GM23338 (cell line): ENCODE results near the gene MAD1L1. TPM values are rescaled to one million over a fixed set of nuclear protein-coding genes. Genes with fewer than 3 reads are reported as not detected.

Experiments
- ATAC-seq: fragments of 200-7000 bp; cut with Tn5 transposase; 3 replicates; pipeline ENCODE4 v1.9.1; 2020
- DNase-seq: peaks from one replicate; pipeline ENCODE4 v3.0.0-alpha.2; 2015; ENCODE audit warnings: low spot score
- H2AFZ ChIP-seq: fragments of 200-600 bp; sonication (generic); 2 replicates; pipeline ENCODE4 v1.8.0; 2016; ENCODE audit warnings: antibody characterized with exemption, mild to moderate bottlenecking, moderate library complexity
- H3F3A ChIP-seq: fragments of 200-600 bp; sonication (generic); replicated peaks from 2 replicates; pipeline ENCODE4 v1.8.0; 2017; ENCODE audit warnings: antibody characterized with exemption, mixed run types, low read depth
- H3K27ac ChIP-seq: fragments of 200-600 bp; sonication (generic); 2 replicates; pipeline ENCODE4 v1.6.1; 2016; ENCODE audit warnings: low read depth
- H3K27me3 ChIP-seq: fragments of 200-600 bp; sonication (generic); 2 replicates; pipeline ENCODE4 v1.8.0; 2016; ENCODE audit warnings: mild to moderate bottlenecking, mixed run types, moderate library complexity; ENCODE audit not compliant: insufficient read depth
- H3K36me3 ChIP-seq: fragments of 200-600 bp; sonication (generic); 2 replicates; pipeline ENCODE4 v1.8.0; 2016; ENCODE audit warnings: mild to moderate bottlenecking; ENCODE audit not compliant: insufficient read depth
- H3K4me1 ChIP-seq: fragments of 200-600 bp; sonication (generic); 2 replicates; pipeline ENCODE4 v1.8.0; 2016; ENCODE audit warnings: mild to moderate bottlenecking, moderate library complexity; ENCODE audit not compliant: insufficient read depth
- H3K4me2 ChIP-seq: fragments of 200-600 bp; sonication (generic); 2 replicates; pipeline ENCODE4 v1.7.1; 2017; ENCODE audit warnings: mixed run types
- H3K4me3 ChIP-seq: fragments of 200-600 bp; sonication (generic); 2 replicates; pipeline ENCODE4 v1.6.1; 2016; ENCODE audit warnings: mixed run types
- H3K79me2 ChIP-seq: fragments of 200-600 bp; sonication (generic); replicated peaks from 2 replicates; pipeline ENCODE4 v1.8.0; 2017; ENCODE audit warnings: mild to moderate bottlenecking; ENCODE audit not compliant: insufficient read depth
- H3K9me2 ChIP-seq: fragments of 200-600 bp; sonication (generic); 2 replicates; pipeline ENCODE4 v1.8.0; 2017; ENCODE audit not compliant: insufficient read depth
- H4K20me1 ChIP-seq: fragments of 200-600 bp; sonication (generic); replicated peaks from 2 replicates; pipeline ENCODE4 v1.8.0; 2017; ENCODE audit warnings: mild to moderate bottlenecking; ENCODE audit not compliant: insufficient read depth
- H3K27ac Mint-ChIP-seq: 2 replicates; pipeline ENCODE4 v1.8.0; 2020; ENCODE audit warnings: inconsistent platforms, mild to moderate bottlenecking, moderate library complexity, mixed read lengths
- H3K27me3 Mint-ChIP-seq: 3 replicates; pipeline ENCODE4 v1.8.0; 2022; ENCODE audit warnings: low read depth, mild to moderate bottlenecking, moderate library complexity, mixed read lengths, inconsistent platforms; ENCODE audit not compliant: insufficient read depth, poor library complexity
- H3K36me3 Mint-ChIP-seq: 3 replicates; pipeline ENCODE4 v1.8.0; 2021; ENCODE audit warnings: low read depth, mild to moderate bottlenecking, inconsistent platforms, moderate library complexity, mixed read lengths
- H3K4me1 Mint-ChIP-seq: 3 replicates; pipeline ENCODE4 v1.8.0; 2020; ENCODE audit warnings: mild to moderate bottlenecking, inconsistent platforms, mixed read lengths
- H3K4me3 Mint-ChIP-seq: 3 replicates; pipeline ENCODE4 v1.8.0; 2021; ENCODE audit warnings: moderate library complexity, mild to moderate bottlenecking, inconsistent platforms, mixed read lengths
- H3K9me3 Mint-ChIP-seq: 3 replicates; pipeline ENCODE4 v1.8.0; 2020; ENCODE audit warnings: moderate library complexity, mild to moderate bottlenecking, inconsistent platforms, mixed read lengths
- CREB1 ChIP-seq: fragments of 250-450 bp; sonication (Bioruptor Pico); IDR thresholded peaks from 2 replicates; pipeline ENCODE4 v1.5.0; 2020; ENCODE audit warnings: low read depth, mild to moderate bottlenecking, moderate library complexity
- EZH2 ChIP-seq: fragments of 200-600 bp; sonication (generic); IDR thresholded peaks from one replicate; pipeline ENCODE4 v1.8.0; 2017; ENCODE audit warnings: antibody characterized with exemption, mild to moderate bottlenecking, low read depth; ENCODE audit not compliant: unreplicated experiment
- EZH2phosphoT487 ChIP-seq: fragments of 200-600 bp; sonication (generic); IDR thresholded peaks from one replicate; pipeline ENCODE4 v1.8.1; 2018; ENCODE audit warnings: antibody characterized with exemption; ENCODE audit not compliant: unreplicated experiment
- JUNB ChIP-seq: IDR thresholded peaks from one replicate; pipeline ENCODE4 v1.6.1; 2016; ENCODE audit warnings: antibody characterized with exemption; ENCODE audit not compliant: unreplicated experiment
- POLR2AphosphoS5 ChIP-seq: IDR thresholded peaks from 2 replicates; pipeline ENCODE4 v1.6.1; 2016; ENCODE audit warnings: antibody characterized with exemption, low read depth
- ZNF114 ChIP-seq: fragments of 250-450 bp; sonication (Bioruptor Pico); IDR thresholded peaks from 2 replicates; pipeline ENCODE4 v1.5.0; 2020; ENCODE audit warnings: mild to moderate bottlenecking, moderate library complexity
- ZNF331 ChIP-seq: fragments of 250-450 bp; sonication (Bioruptor Pico); IDR thresholded peaks from 2 replicates; pipeline ENCODE4 v1.5.0; 2020; ENCODE audit warnings: low read depth, mild to moderate bottlenecking, moderate library complexity
- ZNF462 ChIP-seq: fragments of 250-450 bp; sonication (Bioruptor Pico); IDR thresholded peaks from 2 replicates; pipeline ENCODE4 v1.5.0; 2020; ENCODE audit warnings: mild to moderate bottlenecking, moderate library complexity
- long read RNA-seq: library from polyadenylated mRNA; unstranded; transcript quantifications from one replicate; pipeline ENCODE4 v2.0.0, GENCODE V29; 2020; ENCODE audit not compliant: unreplicated experiment
- polyA plus RNA-seq: library from polyadenylated mRNA; unstranded; fragments of >200 nt; fragmentation: Nextera tagmentation; extraction: Ambion mirVana; gene quantifications from 2 replicates; pipeline ENCODE4 v1.2.1, GENCODE V29; 2016
- total RNA-seq: library from RNA; depleted of rRNA; stranded (reverse); fragments of >200 nt; shearing (Covaris generic); gene quantifications from 2 replicates; pipeline ENCODE4 v1.2.3, GENCODE V29; 2014; rRNA removed

MAD1L1 gene
- 59.3 and 87.1 TPM in 2 replicates for total RNA-seq
- polyA plus RNA-seq: 40.3 and 42.9 TPM in 2 replicates
- long read RNA-seq, partial matches to known transcripts: 3 of 21 reads
- long read RNA-seq, other reads (novel, unspliced or antisense): 16 of 21 reads

- Mint-ChIP-seq H3K9me3 (no peaks in the 10 kb centered on the region), H3K27me3 (peaks cover 13% of the 10 kb centered on the region), H3K27ac (peak within 1 kb of the TSS; percentile 94), H3K4me1 (peaks cover 12% of the 10 kb centered on the region), H3K36me3 (peaks cover 55% of the 10 kb centered on the region), H3K4me3 (peak within 1 kb of the TSS; percentile 91)
- peak; percentile 87 for ATAC-seq
- H3K4me2 ChIP-seq: peak within 1 kb of the TSS; percentile 96
- peaks cover 56% of the 10 kb centered on the region for H3K79me2 ChIP-seq
- peaks cover 33% of the 10 kb centered on the region for H3K36me3 ChIP-seq
- H3K27ac ChIP-seq: peak within 1 kb of the TSS; percentile 85
- no peak for TF ChIP-seq ZNF114 (CRISPR knock-in tag)
- no peak for TF ChIP-seq ZNF462 (CRISPR knock-in tag)
- TF ChIP-seq CREB1 (CRISPR knock-in tag): peak; percentile 56; the same call in 1 of the 2 replicates
- peak; percentile 69; the same call in 1 of the 2 replicates for TF ChIP-seq POLR2AphosphoS5
- TF ChIP-seq ZNF331 (CRISPR knock-in tag): no peak
- TF ChIP-seq EZH2phosphoT487: no peak
- no peak for TF ChIP-seq JUNB
- TF ChIP-seq EZH2: no peak
- peaks cover 12% of the 10 kb centered on the region for H4K20me1 ChIP-seq
- peak within 1 kb of the TSS; percentile 15 for H2AFZ ChIP-seq
- H3K9me2 ChIP-seq: no peaks in the 10 kb centered on the region
- H3K4me3 ChIP-seq: peak within 1 kb of the TSS; percentile 93
- H3K4me1 ChIP-seq: peaks cover 19% of the 10 kb centered on the region
- no peaks in the 10 kb centered on the region for H3K27me3 ChIP-seq
- peaks cover 13% of the 10 kb centered on the region; the same call in 1 of the 2 replicates for H3F3A ChIP-seq
- peak; percentile 96 for DNase-seq
Observed at GRCh38 chr7:2232766-2233520, at the start of gene MAD1L1. TSS of gene MAD1L1 (minus strand) at chr7:2232945. CDS start at chr7:2230133, 2,812 bp downstream.
